HG02852 (cell line): Measurements from ENCODE around the gene MKRN2.
"Not testable (repeated sequence)": the region's sequence is repeated elsewhere in the genome, so short reads cannot be mapped to it uniquely, and the experiment has no call there.

Experiments
- ATAC-seq: cut with Tn5 transposase; IDR thresholded peaks from one replicate; pipeline ENCODE4 v1.9.1; 2021; ENCODE audit warnings: mild to moderate bottlenecking, moderate library complexity; ENCODE audit not compliant: unreplicated experiment

The MKRN2 gene

GRCh38 chr3:12628813-12629212, 71.9 kb downstream of the MKRN2 start:
- no peak for ATAC-seq

GRCh38 chr3:12629560-12629959, 72.7 kb downstream of the MKRN2 start:
- no peak for ATAC-seq

GRCh38 chr3:12630292-12630691, 73.4 kb downstream of the MKRN2 start:
- no peak for ATAC-seq

GRCh38 chr3:12630843-12631242, 74.0 kb downstream of the MKRN2 start:
- not testable (repeated sequence) for ATAC-seq

- ATAC-seq = no peak
Observed at GRCh38 chr3:12632523-12632922, 75.6 kb downstream of the MKRN2 start.

GRCh38 chr3:12633108-12633507, 76.2 kb downstream of the MKRN2 start:
- ATAC-seq = no peak
